Lung (tissue), 12 donors: ENCODE measurements around the gene HOXB2. TPM values are rescaled to one million over a fixed set of nuclear protein-coding genes. Genes with fewer than 3 reads are reported as not detected.

Experiments
- ATAC-seq: fragments of 200-7000 bp; cut with Tn5 transposase; one replicate; pipeline ENCODE4 v1.9.1; 2020; ENCODE audit warnings: moderate number of reproducible peaks; ENCODE audit not compliant: insufficient read depth, low FRiP score
- DNase-seq, 3 donors: peaks; one replicate each; pipeline ENCODE4 v3.0.0-alpha.2; 2013 to 2017
- H3K27ac ChIP-seq, 2 donors: one replicate each; pipeline ENCODE4 v1.5.1; 2013; ENCODE audit warnings: mild to moderate bottlenecking in 2 of 2, moderate library complexity in 2 of 2, control low read depth in 1 of 2, inconsistent platforms in 1 of 2, low read depth in 1 of 2, low read length in 1 of 2
- H3K27me3 ChIP-seq, 3 donors: one replicate each; pipeline ENCODE4 v1.5.1; 2013; ENCODE audit warnings: low read length in 2 of 3; ENCODE audit not compliant: control insufficient read depth in 3 of 3, insufficient read depth in 3 of 3
- H3K36me3 ChIP-seq, 4 donors: one replicate each; pipeline ENCODE4 v1.5.1; 2013; ENCODE audit warnings: low read length in 4 of 4, mild to moderate bottlenecking in 1 of 4, moderate library complexity in 1 of 4; ENCODE audit not compliant: control insufficient read depth in 4 of 4, insufficient read depth in 4 of 4
- H3K4me1 ChIP-seq, 5 donors: one replicate each; pipeline ENCODE4 v1.5.1; 2013; ENCODE audit warnings: low read length in 5 of 5, mild to moderate bottlenecking in 2 of 5, moderate library complexity in 1 of 5; ENCODE audit not compliant: control insufficient read depth in 5 of 5, insufficient read depth in 5 of 5
- H3K4me3 ChIP-seq: one replicate; pipeline ENCODE4 v1.5.1; 2013; ENCODE audit warnings: mild to moderate bottlenecking, control low read depth, moderate library complexity
- H3K9ac ChIP-seq, 2 donors: one replicate each; pipeline ENCODE4 v1.5.1; 2013; ENCODE audit warnings: low read length in 2 of 2, control low read depth in 1 of 2; ENCODE audit not compliant: insufficient read depth in 1 of 2
- H3K9me3 ChIP-seq, 4 donors: one replicate each; pipeline ENCODE4 v1.5.1; 2013; ENCODE audit warnings: low read length in 3 of 4, mild to moderate bottlenecking in 1 of 4, moderate library complexity in 1 of 4; ENCODE audit not compliant: control insufficient read depth in 4 of 4, insufficient read depth in 3 of 4
- CTCF ChIP-seq: IDR thresholded peaks from 2 replicates; pipeline ENCODE4 v1.5.1; 2012; ENCODE audit warnings: mild to moderate bottlenecking; ENCODE audit errors: control extremely low read depth, extremely low read depth
- WGBS, 2 donors: extraction: QIAGEN DNeasy Blood & Tissue Kit; methylation state at CpG; one replicate each; pipeline ENCODE4 v1.1.7; 2013; 5-methylcytosine and 5-hydroxymethylcytosine counted together
- polyA plus RNA-seq, 2 donors: library from polyadenylated mRNA; stranded (reverse); fragments of 200-250 nt; gene quantifications; one replicate each; pipeline ENCODE4 v1.2.1, GENCODE V29; 2013
- total RNA-seq, 2 donors: library from RNA; depleted of rRNA in 1 of 2; stranded (reverse); fragments of >200 nt in 1 of 2; gene quantifications; one replicate each; pipeline ENCODE4 v1.2.1, GENCODE V29; 2014 to 2021
- donor health status: control.
- donor health status: control.
- donor health status: Bipolar disorder and iron deficiency.
- donor health status: healthy.
- donor health status: DM: yes; HTN: yes; CAD: no.

HOXB2 gene
- total and polyA plus RNA-seq, 4 donors = 4.1 to 13.9 (median 7.3) TPM

GRCh38 chr17:48527547-48527932, 17.4 kb downstream of the HOXB2 start:
- H3K27me3 ChIP-seq = peaks cover 0 to 70% (median 3%) of the 10 kb centered on the region in 3 donors
- DNase-seq = peak; percentile 80 to 91 (median 87)

GRCh38 chr17:48526608-48527546, 18.0 kb downstream of the HOXB2 start:
- no peak overlapping the region for H3K27ac ChIP-seq
- no peak overlapping the region for H3K4me3 ChIP-seq
- no peak for TF ChIP-seq CTCF
- H3K4me1 ChIP-seq = peaks cover 0 to 43% (median 18%) of the 10 kb centered on the region in 5 donors
- H3K9me3 ChIP-seq = no peaks in the 10 kb centered on the region
- H3K9ac ChIP-seq = peak overlapping the region in 1 of 2 donors; percentile 75
- peaks cover 0 to 66% (median 3%) of the 10 kb centered on the region in 3 donors for H3K27me3 ChIP-seq
- DNase-seq = peak; percentile 45 to 65 (median 55)
- no peaks in the 10 kb centered on the region for H3K36me3 ChIP-seq
- ATAC-seq = no peak
- 15 to 19% methylated on average over 57 to 59 of the region's 59 CpGs for WGBS, 2 donors

More at GRCh38 chr17:48527547-48527932, 17.4 kb downstream of the HOXB2 start:
- Histone ChIP-seq H3K27ac (no peak overlapping the region), H3K9me3 (no peaks in the 10 kb centered on the region), H3K4me1 (peaks cover 0 to 37% (median 11%) of the 10 kb centered on the region in 5 donors), H3K9ac (no peak overlapping the region), H3K4me3 (no peak overlapping the region), H3K36me3 (no peaks in the 10 kb centered on the region)
- 41 to 50% methylated on average over 14 of the region's 14 CpGs for WGBS, 2 donors
- no peak for ATAC-seq
- TF ChIP-seq CTCF = no peak

GRCh38 chr17:48523010-48523409, 21.9 kb downstream of the HOXB2 start:
- Histone ChIP-seq H3K27ac (no peak overlapping the region), H3K4me3 (no peak overlapping the region), H3K9ac (no peak overlapping the region), H3K9me3 (no peaks in the 10 kb centered on the region), H3K4me1 (peaks cover 0 to 38% (median 13%) of the 10 kb centered on the region in 5 donors), H3K36me3 (no peaks in the 10 kb centered on the region), H3K27me3 (peaks cover 2 to 55% (median 3%) of the 10 kb centered on the region in 3 donors)
- WGBS, 2 donors = 63 to 81% methylated on average over 6 of the region's 6 CpGs
- DNase-seq = peak in 1 of 3 donors; percentile 45
- no peak for TF ChIP-seq CTCF
- no peak for ATAC-seq
